Ishikawa (cell line): ENCODE results near the gene EFNA5.
A peak's percentile ranks its signal among the peaks of the same experiment; 100 is the strongest.

ENCODE experiments used
- CEBPB ChIP-seq: IDR thresholded peaks from 2 replicates; pipeline ENCODE4 v1.6.1; 2012
- CREB1 ChIP-seq: IDR thresholded peaks from 2 replicates; pipeline ENCODE4 v1.6.1; 2012; ENCODE audit warnings: low read depth
- EGR1 ChIP-seq: IDR thresholded peaks from 2 replicates; pipeline ENCODE4 v1.6.1; 2012
- EP300 ChIP-seq: IDR thresholded peaks from 2 replicates; pipeline ENCODE4 v1.6.1; 2012; ENCODE audit warnings: borderline replicate concordance
- FOXM1 ChIP-seq: IDR thresholded peaks from 2 replicates; pipeline ENCODE4 v1.6.1; 2012; ENCODE audit warnings: low read depth, borderline replicate concordance
- MAX ChIP-seq: IDR thresholded peaks from 2 replicates; pipeline ENCODE4 v1.6.1; 2012
- NFIC ChIP-seq: IDR thresholded peaks from 2 replicates; pipeline ENCODE4 v1.6.1; 2012
- RAD21 ChIP-seq: IDR thresholded peaks from 2 replicates; pipeline ENCODE4 v1.6.1; 2012; ENCODE audit warnings: low read depth
- REST ChIP-seq: IDR thresholded peaks from 2 replicates; pipeline ENCODE4 v1.6.1; 2012; ENCODE audit warnings: low read depth, mild to moderate bottlenecking
- TAF1 ChIP-seq: IDR thresholded peaks from 2 replicates; pipeline ENCODE4 v1.6.1; 2012; ENCODE audit warnings: low read depth, mild to moderate bottlenecking
- TCF12 ChIP-seq: IDR thresholded peaks from 2 replicates; pipeline ENCODE4 v1.6.1; 2012; ENCODE audit warnings: low read depth
- TEAD4 ChIP-seq: IDR thresholded peaks from 2 replicates; pipeline ENCODE4 v1.6.1; 2012
- USF1 ChIP-seq: IDR thresholded peaks from 2 replicates; pipeline ENCODE4 v1.6.1; 2012
- YY1 ChIP-seq: IDR thresholded peaks from 2 replicates; pipeline ENCODE4 v1.6.1; 2012; ENCODE audit warnings: low read depth
- ZBTB7A ChIP-seq: IDR thresholded peaks from 2 replicates; pipeline ENCODE4 v1.6.1; 2012; ENCODE audit warnings: low read depth

EFNA5 gene

GRCh38 chr5:107604146-107604910 is 66.4 kb downstream of the EFNA5 start:
- TF ChIP-seq RAD21: no peak
- TF ChIP-seq USF1: no peak
- TF ChIP-seq NFIC: no peak
- no peak for TF ChIP-seq MAX
- TF ChIP-seq TAF1: no peak
- no peak for TF ChIP-seq CREB1
- TF ChIP-seq YY1: no peak
- no peak for TF ChIP-seq EGR1
- TF ChIP-seq REST: no peak
- no peak for TF ChIP-seq ZBTB7A
- no peak for TF ChIP-seq EP300
- TF ChIP-seq CEBPB: no peak
- no peak for TF ChIP-seq TCF12
- no peak for TF ChIP-seq FOXM1
- TF ChIP-seq TEAD4: no peak

- no peak for TF ChIP-seq CEBPB
- no peak for TF ChIP-seq YY1
- no peak for TF ChIP-seq EGR1
- no peak for TF ChIP-seq EP300
- no peak for TF ChIP-seq REST
These were observed 67.4 kb downstream of the EFNA5 start for GRCh38 chr5:107603349-107603748.

- TF ChIP-seq ZBTB7A: no peak
- TF ChIP-seq FOXM1: no peak
- no peak for TF ChIP-seq EGR1
- no peak for TF ChIP-seq CREB1
- no peak for TF ChIP-seq EP300
- no peak for TF ChIP-seq TEAD4
- no peak for TF ChIP-seq RAD21
- no peak for TF ChIP-seq TCF12
- TF ChIP-seq CEBPB: no peak
- no peak for TF ChIP-seq USF1
- TF ChIP-seq REST: no peak
- TF ChIP-seq NFIC: no peak
- no peak for TF ChIP-seq TAF1
These were observed 67.8 kb downstream of the EFNA5 start for GRCh38 chr5:107602896-107603295.

- peak; percentile 41; the same call in 1 of the 2 replicates for TF ChIP-seq CEBPB
- TF ChIP-seq MAX: no peak
These were observed 69.7 kb downstream of the EFNA5 start for GRCh38 chr5:107601076-107601475.

- TF ChIP-seq REST (no peak), CEBPB (no peak), EGR1 (no peak), TEAD4 (no peak), FOXM1 (no peak), RAD21 (no peak), TAF1 (no peak), USF1 (no peak), MAX (no peak), YY1 (no peak), NFIC (no peak)
These were observed 71.8 kb downstream of the EFNA5 start for GRCh38 chr5:107598958-107599357.
